EL (cell line): ENCODE data around the gene TYROBP.
"Not testable (repeated sequence)": the region's sequence is repeated elsewhere in the genome, so short reads cannot be mapped to it uniquely, and the experiment has no call there.

ENCODE experiments used
- DNase-seq: peaks from one replicate; pipeline ENCODE4 v3.0.0-alpha.2; 2016

TYROBP gene

GRCh38 chr19:35908010-35908441 lies at the start of gene TYROBP:
Gene TYROBP, minus strand, starts transcription at chr19:35908295. Its CDS starts 67 bp downstream, at chr19:35908228.
- DNase-seq: no peak

GRCh38 chr19:35957411-35957810 lies 49.3 kb upstream of the TYROBP start:
- DNase-seq: not testable (repeated sequence)

GRCh38 chr19:35955881-35956634 lies 48.0 kb upstream of the TYROBP start:
- DNase-seq: no peak

DNA sequence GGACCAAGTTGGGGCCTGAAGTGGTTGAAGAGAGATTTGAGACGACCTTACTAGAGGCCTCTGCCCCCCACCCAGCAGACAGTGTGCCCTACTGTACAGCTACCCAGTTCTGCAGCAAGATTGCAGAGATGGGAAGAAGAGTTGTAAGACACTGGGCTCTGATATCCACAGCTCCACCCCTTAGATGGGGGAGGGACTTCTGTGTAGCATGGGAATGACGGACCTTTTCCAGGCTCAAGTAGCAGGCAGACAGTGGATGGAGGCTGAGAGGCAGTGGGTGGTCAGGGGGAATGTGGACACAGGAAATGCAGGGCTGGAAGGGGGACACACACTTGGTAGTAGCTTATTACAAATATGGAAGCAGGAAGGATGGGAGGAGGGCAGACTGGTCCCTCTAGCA lies 41.0 kb upstream of the TYROBP start:
- no peak for DNase-seq

DNA sequence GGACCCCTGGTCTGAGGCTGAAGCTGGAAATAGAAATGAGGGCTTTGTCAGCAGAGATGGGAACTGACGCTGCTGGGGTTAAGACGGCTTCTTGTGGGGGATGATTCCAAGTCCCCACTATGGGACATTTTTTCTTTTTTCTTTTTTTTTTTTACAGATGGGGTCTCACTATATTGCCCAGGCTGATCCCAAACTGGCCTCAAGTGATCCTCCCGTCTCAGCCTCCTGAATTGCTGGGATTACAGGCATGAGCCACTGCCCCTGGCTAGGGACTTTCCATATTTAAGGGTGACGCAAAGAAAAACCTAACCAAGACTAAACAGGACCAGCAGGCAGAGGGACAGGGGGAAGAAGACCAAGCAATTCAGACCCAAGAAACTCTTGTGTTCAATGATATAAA lies 38.1 kb upstream of the TYROBP start:
- DNase-seq: no peak

DNA sequence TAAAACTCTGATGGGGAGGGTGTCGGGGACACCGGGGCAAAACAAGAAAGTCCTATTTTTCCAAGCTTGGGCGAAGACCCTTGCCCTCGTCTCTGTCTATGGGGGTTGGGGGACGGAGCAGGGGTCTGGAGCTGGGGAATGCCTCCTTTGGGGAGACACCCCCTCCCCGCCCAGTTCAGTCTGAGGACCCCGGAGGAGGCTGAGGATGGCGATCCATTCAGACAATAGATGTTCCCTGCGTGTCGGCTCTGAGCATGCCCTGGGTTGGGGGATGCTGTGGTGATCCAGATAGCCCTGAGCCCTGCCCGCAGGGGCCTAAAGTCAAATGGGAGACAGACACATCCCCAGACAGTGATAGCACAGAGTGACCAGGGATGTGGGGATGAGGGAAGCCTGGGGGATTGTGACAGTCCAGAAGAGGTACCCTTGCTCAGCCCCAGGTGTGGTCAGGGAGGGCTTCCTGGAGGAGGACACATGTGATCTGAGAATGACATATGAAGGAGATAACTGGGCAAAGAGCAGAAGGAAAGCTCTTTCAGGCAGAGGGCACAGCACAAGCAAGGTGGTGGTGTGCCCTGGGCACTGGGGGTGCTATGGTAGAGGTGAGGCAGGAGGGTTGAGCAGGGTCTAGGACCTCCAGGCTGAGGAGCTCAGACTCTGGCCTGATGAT lies 37.2 kb upstream of the TYROBP start:
- no peak for DNase-seq

GRCh38 chr19:35944556-35944955 lies 36.5 kb upstream of the TYROBP start:
- DNase-seq: no peak

- no peak for DNase-seq
Observed at GRCh38 chr19:35943321-35944301, 35.5 kb upstream of the TYROBP start.

- DNase-seq: no peak
Observed at GRCh38 chr19:35942235-35942634, 34.1 kb upstream of the TYROBP start.

DNA sequence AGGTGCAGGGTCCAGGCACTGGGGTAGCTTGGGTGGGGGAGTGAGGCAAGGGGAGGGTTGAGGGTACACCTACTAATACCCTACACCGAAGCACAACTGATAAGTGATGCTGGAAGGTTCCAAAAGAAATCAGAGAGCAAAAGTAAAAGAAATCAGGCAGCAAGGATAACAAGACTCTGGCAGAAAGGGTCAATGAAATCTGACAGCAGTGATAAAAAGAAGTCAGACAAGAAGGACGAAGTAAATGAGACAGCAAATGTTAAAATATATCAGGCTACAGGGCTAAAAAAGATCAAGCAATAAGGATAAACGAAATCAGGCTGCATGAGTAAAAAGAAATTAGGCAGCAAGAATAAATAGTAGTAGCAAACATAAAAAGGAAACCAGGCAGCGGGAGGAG lies 32.7 kb upstream of the TYROBP start:
- DNase-seq: no peak

DNA sequence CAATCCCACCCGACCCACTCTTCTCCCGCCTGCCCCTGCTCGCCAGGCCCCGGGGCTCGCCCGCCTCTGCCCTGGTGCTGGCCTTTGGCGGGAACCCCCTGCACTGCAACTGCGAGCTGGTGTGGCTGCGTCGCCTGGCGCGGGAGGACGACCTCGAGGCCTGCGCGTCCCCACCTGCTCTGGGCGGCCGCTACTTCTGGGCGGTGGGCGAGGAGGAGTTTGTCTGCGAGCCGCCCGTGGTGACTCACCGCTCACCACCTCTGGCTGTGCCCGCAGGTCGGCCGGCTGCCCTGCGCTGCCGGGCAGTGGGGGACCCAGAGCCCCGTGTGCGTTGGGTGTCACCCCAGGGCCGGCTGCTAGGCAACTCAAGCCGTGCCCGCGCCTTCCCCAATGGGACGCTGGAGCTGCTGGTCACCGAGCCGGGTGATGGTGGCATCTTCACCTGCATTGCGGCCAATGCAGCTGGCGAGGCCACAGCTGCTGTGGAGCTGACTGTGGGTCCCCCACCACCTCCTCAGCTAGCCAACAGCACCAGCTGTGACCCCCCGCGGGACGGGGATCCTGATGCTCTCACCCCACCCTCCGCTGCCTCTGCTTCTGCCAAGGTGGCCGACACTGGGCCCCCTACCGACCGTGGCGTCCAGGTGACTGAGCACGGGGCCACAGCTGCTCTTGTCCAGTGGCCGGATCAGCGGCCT lies 32.1 kb upstream of the TYROBP start:
- no peak for DNase-seq

GRCh38 chr19:35939307-35940077 lies 31.4 kb upstream of the TYROBP start:
- DNase-seq: no peak

GRCh38 chr19:35938282-35939224 lies 30.5 kb upstream of the TYROBP start:
- no peak for DNase-seq

- DNase-seq: no peak
Observed at GRCh38 chr19:35937345-35938281, 29.5 kb upstream of the TYROBP start.

DNA sequence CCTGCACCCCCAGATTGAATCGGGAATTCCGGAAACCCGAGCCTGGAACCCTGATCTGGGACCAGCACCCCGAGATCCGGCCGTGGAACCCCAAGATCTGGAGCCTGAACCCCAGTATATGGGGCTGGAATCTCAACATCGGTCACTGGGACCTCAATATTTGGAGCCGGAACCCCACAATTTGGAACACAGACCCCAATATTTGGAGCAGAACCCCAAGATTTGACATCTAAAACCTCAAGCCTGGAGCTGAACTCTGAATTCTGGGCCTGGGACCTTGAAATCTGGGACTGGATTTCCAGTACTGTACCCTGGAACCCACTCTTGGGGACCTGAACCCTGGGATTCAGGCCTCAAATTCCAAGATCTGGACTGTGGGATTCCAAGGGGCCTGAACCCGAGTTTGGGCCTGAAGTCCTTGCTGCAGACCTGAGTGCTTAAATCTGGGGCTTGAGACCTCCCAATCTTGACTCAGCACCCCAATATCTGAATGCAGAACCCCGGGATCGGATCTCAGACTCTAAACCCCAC lies 28.7 kb upstream of the TYROBP start:
- no peak for DNase-seq

DNA sequence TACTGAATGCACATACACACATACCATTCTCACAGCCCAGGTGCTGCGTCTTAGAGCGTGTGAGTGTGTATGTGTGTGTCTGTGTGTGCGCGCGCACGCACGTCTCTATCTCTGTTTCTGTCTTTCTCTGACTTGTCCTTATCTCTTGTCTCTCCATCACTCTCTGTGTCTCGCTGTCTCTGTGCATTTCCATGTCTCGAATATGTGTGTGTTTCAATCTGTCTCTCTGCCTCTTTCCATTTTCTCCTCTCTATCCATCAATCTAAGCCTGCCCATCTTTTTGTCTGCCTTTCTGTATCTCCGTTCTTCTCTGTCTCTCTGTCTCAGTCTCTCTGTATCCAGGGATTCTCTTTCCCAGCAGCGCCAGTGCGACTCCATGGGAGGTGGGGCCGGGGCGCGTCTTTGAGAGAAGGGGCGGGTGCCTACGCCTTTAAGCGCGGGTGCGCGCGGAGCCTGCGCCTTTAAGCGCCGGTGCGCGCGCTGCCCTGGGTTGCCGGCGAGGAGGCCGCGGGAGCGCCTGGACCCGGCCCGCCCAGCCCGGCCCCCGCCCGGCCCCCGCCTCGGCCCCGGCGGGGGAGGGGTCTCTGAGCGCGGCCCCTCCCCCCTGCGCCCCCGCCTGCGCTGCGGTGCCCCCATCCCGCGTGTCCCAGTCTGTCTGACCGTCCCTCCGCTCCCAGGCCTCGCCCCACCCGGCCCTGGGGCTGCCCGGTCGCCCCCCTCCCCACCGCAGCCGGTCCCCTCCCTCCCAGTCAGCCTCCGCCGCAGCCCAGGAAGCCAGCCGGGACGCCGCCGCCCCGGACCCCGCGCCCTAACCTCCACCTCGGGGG lies 28.0 kb upstream of the TYROBP start, which contains the start of gene LRFN3:
LRFN3 (plus strand) TSS at position 464 of the 827 bp plus-strand sequence. CDS start 3,052 bp downstream, outside the sequence.
- peak; percentile 72 for DNase-seq

- DNase-seq: no peak
Observed at GRCh38 chr19:35932291-35932936, 24.3 kb upstream of the TYROBP start.

DNA sequence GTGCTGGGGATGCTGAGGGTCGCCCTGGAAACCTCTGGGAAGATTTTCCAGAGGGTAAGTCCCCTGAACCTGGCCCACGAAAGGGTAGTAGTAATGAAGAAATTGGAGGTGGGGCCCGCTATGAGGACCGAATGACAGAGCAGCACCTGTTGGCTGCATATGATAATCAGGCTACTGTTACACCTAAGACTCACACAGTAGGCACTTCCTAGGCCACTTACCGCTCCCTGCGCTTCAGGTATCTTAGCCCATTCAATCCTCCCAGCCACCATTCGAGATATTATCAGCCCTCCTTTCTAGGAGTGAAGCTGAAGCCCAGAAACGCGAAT lies 23.7 kb upstream of the TYROBP start:
- no peak for DNase-seq
